HG02885 (cell line): ENCODE results near the gene CKAP5.
"Not testable (repeated sequence)": the region's sequence is repeated elsewhere in the genome, so short reads cannot be mapped to it uniquely, and the experiment has no call there.

Source experiments
- ATAC-seq: cut with Tn5 transposase; IDR thresholded peaks from one replicate; pipeline ENCODE4 v1.9.1; 2021; ENCODE audit warnings: mild to moderate bottlenecking; ENCODE audit not compliant: unreplicated experiment, poor library complexity

Gene CKAP5

GRCh38 chr11:46731545-46731944 is 114.5 kb downstream of the CKAP5 start:
- no peak for ATAC-seq

GRCh38 chr11:46729110-46730027 is 116.7 kb downstream of the CKAP5 start:
- ATAC-seq, result no peak

GRCh38 chr11:46728659-46729040 is 117.4 kb downstream of the CKAP5 start:
- ATAC-seq, result no peak

- no peak for ATAC-seq
Observed at GRCh38 chr11:46727952-46728658, 118.0 kb downstream of the CKAP5 start.

- no peak for ATAC-seq
Observed at GRCh38 chr11:46726206-46726862, 119.7 kb downstream of the CKAP5 start.

- ATAC-seq, result no peak
Observed at GRCh38 chr11:46725338-46726205, 120.5 kb downstream of the CKAP5 start.

- ATAC-seq, result no peak
Observed at GRCh38 chr11:46724088-46724487, 122.0 kb downstream of the CKAP5 start.

GRCh38 chr11:46723359-46723680 is 122.8 kb downstream of the CKAP5 start:
- ATAC-seq, result no peak

GRCh38 chr11:46722566-46723358 is 123.3 kb downstream of the CKAP5 start:
- no peak for ATAC-seq

GRCh38 chr11:46721286-46721685 is 124.8 kb downstream of the CKAP5 start:
- ATAC-seq, result no peak

- no peak for ATAC-seq
Observed at GRCh38 chr11:46719543-46720218, 126.4 kb downstream of the CKAP5 start.

- no peak for ATAC-seq
Observed at GRCh38 chr11:46719048-46719542, 127.0 kb downstream of the CKAP5 start, which contains the start of gene F2. TSS of gene F2 (plus strand) at chr11:46719213. CDS start at chr11:46719236, 23 bp downstream.

GRCh38 chr11:46718155-46719019 is 127.7 kb downstream of the CKAP5 start:
- no peak for ATAC-seq

GRCh38 chr11:46717825-46718154 is 128.3 kb downstream of the CKAP5 start:
- not testable (repeated sequence) for ATAC-seq

GRCh38 chr11:46712874-46713576 is 133.1 kb downstream of the CKAP5 start:
- no peak for ATAC-seq

GRCh38 chr11:46711303-46711702 is 134.8 kb downstream of the CKAP5 start:
- ATAC-seq, result no peak

- ATAC-seq, result no peak
Observed at GRCh38 chr11:46710821-46711269, 135.2 kb downstream of the CKAP5 start.
